Measurements from ENCODE around the gene ETV6.

DNA sequence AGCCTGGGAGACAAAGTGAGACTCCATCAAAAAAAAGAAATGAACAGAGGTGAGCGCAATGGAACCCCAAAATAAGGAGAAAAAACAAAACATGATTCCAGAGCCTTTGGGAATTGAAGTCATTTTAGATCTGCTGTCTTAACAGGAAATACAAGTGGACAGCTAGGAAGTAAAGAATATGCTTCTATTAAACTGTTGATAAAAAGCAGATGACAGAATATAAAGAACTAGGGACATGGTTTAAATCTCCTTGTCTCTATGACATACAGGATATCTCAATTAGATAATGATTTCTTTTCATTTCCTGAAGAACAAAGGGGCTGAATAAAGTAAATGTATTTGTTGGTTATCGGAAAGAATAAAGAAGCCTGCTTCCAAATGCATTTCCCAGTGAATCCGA is 49.3 kb upstream of the ETV6 start:
- TF ChIP-seq, protein P1, sequence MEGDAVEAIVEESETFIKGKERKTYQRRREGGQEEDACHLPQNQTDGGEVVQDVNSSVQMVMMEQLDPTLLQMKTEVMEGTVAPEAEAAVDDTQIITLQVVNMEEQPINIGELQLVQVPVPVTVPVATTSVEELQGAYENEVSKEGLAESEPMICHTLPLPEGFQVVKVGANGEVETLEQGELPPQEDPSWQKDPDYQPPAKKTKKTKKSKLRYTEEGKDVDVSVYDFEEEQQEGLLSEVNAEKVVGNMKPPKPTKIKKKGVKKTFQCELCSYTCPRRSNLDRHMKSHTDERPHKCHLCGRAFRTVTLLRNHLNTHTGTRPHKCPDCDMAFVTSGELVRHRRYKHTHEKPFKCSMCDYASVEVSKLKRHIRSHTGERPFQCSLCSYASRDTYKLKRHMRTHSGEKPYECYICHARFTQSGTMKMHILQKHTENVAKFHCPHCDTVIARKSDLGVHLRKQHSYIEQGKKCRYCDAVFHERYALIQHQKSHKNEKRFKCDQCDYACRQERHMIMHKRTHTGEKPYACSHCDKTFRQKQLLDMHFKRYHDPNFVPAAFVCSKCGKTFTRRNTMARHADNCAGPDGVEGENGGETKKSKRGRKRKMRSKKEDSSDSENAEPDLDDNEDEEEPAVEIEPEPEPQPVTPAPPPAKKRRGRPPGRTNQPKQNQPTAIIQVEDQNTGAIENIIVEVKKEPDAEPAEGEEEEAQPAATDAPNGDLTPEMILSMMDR (conservative IDR thresholded peaks at IDR 0.05 in 1 of 2, IDR thresholded peaks at IDR 0.05 in 1 of 2; ENCODE audit: extremely low read depth in 1 of 2, insufficient read depth in 1 of 2, low read depth in 1 of 2, low read length in 2 of 2) = no peak
- TF ChIP-seq EZH2 (IDR thresholded peaks at IDR 0.05; ENCODE audit: borderline replicate concordance, low read length) = no peak

All from mammary epithelial cell (primary cell).